NCI-H2081 (cell line): ENCODE data around the gene ULBP2.
"Not testable (repeated sequence)": the region's sequence is repeated elsewhere in the genome, so short reads cannot be mapped to it uniquely, and the experiment has no call there.

Experiments
- DNase-seq, 2 experiments: peaks; one replicate each; lab custom pipeline; 2025; lab: John Stamatoyannopoulos, UW

The ULBP2 gene

DNA sequence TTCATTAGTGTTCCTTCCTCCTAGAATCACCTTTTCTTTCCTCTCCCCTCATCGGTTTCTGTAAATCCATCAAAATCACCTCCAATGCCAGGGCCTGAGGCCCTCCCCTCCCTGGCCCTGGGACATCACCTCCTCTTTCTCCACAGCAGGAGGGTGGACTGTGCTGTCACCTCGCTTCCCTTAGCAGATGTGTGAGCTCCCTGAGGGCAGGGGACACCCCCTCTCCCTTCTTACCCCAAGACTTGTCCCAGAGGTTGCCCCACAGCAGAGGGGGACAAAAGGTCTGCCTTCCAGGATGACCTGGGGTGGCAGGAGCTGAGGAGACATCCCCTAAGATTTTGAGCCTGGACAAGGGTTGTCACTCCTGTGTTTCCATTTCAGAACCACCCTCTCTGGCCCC lies 27.8 kb downstream of the ULBP2 start:
- DNase-seq: no peak

DNA sequence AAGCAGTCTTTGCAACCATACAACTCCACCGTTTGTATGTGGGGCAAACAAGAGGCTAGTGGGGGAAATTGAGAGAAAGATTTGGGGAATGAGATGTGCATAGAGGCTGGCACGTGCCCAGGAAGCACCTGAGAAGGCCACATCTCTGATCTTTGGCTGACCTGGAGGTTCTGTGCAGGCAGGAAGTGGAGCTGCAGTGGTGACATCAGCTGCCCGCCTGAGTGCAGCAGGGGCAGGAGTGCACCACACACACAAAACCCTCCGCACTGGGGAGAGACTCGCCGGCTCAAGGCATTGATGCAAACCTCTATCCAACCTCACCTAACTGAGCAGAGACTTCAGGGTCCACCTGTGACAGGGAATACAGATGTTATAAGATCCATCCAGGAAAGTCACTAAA lies 32.6 kb downstream of the ULBP2 start:
- DNase-seq: not testable (repeated sequence)

DNA sequence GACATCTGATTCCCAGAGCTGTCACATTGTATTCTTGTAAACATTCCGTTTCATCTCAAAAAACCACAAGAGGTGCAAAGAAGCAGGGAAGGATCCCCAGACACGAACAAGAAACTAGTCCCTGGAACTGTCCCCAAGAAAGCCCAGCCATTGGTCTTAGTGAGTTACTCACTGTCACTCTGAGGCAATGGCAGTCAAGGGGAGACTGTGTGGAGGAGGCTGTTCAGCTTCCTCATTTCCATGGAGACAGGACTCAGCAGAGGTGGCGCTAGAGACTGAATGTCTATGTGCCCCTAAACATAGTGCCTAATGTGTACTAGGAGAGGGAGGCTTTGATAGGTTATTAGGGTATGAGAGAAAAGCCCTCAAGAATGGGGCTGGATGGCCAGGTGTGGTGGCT lies 33.0 kb downstream of the ULBP2 start:
- DNase-seq: no peak

DNA sequence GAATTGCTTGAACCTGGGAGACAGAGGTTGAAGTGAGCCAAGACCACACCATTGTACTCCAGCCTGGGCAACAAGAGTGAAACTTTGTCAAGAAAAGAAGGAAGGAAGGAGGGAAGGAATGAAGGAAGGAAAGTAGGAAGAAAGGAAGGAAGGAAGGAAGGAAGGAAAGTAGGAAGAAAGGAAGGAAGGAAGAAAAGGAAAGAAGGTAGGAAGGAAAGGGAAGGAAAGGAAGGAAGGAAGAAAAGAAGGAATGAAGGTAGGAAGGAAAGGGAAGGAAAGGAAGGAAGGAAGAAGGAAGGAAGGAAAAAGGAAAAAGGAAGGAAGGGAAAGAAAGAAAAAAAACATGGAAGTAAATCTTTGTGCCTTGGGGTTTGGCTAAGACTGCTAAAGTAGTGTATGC lies 33.6 kb downstream of the ULBP2 start:
- DNase-seq: no peak

DNA sequence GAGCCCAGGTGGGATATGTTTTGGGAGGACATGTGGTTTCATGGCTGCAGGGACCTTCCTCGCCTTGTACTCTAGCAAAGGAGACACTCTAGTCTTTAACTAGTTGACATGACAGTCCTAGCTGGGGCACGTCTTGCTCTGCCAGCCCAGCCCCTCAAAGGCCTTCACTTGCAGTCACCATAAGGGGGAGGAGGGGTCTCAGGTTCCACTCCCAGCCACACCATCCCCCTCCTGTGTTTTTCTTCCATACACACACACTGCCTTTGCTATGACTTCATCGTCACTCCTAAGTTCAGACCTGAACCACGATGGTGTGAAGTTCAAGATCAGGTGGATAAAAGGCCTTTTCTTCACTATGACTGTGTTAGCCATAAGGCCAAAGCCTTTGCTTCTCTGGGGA lies 35.4 kb downstream of the ULBP2 start:
- DNase-seq: no peak

DNA sequence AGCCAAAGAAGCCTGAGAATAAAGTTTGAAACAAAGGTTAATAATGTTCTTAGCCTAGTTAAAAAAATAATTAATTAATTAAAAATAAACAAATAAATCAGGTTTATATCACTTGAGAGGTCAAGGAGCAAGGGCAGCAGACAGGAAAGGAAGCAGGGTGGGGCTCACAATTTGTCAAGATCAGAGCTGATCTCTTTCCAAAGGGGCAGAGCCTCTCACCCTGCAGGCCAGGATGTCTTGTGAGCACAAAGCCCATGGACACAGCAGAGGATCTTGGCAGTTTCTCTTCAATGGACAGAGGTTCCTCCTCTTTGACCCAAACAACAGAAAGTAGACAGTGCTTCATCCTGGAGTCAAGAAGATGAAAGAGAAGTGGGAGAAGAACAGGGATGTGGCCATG lies 36.8 kb downstream of the ULBP2 start:
- DNase-seq: no peak

DNA sequence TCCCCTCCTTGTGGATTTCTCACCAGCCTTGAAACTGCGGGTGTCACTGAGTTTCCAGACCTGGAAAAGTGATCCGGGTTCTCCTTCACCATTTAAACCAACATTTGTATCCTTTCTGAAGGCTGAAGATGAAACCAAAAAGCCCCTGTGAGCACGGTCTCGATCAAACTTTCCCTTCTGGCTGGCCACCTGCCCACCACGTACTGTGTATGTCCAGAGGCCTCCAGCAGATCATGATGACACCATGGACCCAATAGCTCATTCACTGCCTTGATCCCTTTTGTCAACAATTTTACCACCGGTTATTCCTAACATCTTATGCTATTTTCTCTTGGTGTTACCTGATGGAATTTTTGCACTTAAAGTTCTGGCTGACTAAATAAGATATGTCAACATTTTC lies 37.5 kb downstream of the ULBP2 start:
- DNase-seq: no peak

DNA sequence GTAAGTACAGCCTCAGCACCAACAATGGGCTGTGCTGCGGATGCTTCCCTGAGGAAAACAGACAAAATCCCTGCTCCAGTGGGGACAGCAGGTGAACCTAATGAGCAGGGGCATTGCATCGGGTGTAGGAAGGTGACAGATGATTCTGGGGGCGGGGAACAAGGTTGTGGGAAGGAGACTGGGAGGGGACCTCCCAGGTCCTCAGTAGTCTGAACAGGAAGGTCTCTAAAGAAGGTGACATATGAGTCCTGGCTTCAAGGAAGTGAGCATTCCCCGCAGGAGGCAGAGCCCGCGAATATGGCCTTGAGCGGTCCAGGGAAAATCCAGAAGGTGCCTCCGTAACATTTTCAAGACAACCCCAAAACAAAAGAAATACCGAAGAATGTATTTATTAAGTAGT lies 41.3 kb downstream of the ULBP2 start:
- no peak for DNase-seq

DNA sequence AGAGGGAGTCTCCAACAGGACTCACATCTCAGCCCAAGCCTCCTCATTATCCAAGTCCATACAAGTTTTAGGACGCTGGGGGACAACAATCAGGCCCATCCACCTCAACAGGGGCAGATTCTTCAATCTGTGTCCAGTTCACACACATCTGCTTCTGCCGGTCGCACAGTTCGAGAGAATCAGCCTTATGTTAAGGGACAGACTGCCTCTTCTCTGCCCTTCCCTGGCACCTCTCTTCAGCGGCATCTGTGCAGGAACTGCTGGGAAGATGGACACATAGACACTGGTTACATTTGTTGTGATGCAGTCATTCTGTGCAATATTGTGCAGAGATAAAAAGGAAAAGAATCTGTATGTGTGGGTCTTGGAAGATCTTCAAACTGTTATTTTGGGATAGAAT lies 43.0 kb downstream of the ULBP2 start:
- no peak for DNase-seq

DNA sequence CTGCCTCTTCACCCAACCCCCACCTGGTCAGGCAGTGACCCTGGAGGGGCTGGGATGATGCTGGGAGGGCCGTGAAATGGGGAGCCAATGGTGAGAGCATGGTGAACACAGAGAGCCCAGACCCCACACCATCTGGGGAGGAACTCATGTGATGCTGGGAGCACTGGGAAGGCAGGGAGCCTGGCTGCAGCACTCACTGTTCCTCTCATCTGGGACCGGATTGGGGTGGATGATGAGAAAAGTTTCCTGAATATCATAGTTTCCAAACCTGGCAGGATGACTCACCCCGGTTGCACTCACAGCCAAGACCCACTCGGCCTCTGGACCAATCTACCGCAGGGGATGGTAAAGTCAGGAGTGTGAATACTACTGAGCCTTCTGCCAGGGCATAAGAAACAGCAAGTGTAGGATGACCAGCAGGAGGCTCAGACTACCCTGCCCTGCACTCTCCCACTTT lies 43.7 kb downstream of the ULBP2 start:
- DNase-seq: no peak

DNA sequence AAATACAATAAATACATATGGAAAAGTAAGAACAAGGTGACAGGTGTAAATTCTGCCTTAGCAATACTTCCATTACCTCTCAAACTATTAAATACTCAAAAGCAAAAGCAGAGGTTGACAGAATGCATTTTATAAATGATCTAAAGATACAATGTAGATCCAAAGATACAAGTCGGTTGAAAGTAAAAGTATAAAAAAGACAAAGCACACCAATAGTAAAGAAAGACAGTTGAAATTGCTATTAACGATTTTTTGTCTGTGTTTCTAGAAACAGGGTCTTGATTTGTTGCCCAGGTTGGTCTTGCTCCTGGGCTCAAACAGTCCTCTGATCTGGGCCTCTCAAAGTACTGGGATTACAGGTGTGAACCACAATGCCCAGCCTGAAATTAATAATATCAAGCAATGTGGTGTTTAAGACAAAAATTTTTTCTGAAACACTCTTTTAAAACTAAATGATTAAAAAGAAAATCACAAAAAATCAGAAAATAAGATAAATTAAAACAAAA lies 45.8 kb downstream of the ULBP2 start:
- no peak for DNase-seq

DNA sequence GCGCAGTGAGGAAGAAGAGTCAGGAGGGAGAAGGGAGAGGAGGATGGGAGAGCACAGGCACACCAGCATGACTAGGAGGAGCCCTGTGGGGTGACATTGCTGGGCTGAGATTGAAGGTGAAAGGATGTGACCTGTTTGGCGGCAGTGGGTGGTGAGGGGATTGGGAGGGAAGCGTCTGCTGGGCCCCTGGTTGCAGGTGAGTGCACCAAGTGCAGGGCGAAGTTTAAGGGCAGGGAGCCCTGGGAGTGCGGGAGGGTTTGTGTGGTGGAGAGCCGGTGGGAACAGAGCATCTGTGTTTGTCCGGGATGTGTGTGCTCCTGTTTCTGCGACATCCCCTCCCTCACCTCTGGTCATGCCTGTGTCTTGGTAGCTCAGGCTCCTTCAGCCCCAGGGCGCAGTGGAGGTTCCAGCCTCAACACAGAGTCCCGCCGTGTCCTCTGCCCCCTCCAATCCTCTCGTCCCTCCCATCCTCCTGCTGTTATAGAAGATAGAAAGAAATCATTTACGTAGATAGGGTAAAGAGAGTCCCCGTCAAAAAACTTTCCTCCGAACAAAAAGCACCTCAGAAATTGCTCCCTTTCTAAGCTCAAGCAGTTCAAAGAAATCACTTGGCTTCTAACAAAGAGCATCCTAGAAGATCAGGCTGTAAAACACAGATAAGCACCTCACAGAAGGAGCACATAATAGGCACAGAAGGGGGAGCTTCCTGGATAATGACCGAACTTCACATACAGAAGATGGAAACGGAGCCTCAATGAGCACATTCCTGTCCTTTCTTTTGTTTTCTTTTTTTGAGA lies 46.9 kb downstream of the ULBP2 start:
- DNase-seq: no peak

DNA sequence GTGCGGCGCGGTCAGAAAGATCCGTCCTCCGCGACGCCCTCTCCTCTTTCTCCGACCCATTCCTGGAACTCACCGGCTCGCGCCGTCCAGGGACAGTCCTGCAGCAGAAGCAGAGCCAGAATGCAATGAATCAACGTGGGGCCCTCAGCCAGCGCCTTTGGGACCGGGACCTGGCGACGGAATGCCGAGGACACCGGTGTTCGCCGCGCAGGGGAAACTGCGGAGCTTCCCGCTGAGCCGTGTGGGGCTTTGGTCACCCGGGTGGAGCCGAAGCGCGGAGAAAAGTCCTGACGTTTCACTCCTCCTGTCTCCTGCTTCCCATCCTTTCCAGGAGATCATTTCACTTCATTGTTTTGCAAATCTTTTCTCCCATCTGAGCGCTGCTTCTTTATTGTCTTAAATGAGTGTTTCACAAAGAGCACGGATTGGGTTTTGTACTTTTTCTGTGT lies 48.4 kb downstream of the ULBP2 start:
- DNase-seq: no peak

DNA sequence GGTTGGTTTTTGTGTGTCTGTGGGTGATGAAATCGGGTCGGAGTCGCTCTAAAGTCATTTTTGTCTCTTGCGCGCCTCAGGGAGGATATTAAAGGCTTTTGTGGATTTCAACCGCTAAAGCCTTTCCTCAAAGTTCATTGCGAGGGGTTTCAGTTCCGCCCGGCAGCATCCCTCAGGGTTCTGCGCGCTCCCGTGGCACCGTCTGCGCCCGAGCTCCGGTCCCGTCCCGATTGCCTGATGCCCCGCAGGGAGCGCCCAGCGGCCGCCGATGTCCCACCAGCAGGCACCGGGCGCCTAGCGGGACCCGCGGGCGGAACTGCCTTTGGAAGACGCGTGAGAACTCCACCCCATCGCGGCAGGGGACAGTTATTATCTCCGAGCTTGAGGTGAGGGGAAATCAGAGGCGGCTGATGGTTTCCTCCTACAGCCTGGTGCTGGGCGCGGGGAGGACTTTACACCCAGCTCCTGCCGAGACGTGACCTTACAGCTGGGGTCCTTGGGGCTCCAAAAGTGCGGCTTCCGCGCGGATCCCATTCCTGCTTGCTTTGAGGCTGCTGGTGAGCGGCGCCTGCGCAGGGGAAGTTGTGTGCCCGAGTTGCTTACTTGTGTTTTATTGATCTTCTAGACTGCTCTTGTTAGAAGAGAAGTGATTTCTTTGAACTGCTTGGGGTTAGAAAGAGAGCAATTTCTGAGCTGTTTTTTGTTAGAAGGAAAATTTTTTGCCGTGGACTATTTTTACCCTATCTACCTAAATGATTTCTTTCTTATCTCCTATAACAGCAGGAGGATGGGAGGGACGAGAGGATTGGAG lies 49.1 kb downstream of the ULBP2 start:
- peak in 1 of 2 experiments; percentile 23 for DNase-seq

DNA sequence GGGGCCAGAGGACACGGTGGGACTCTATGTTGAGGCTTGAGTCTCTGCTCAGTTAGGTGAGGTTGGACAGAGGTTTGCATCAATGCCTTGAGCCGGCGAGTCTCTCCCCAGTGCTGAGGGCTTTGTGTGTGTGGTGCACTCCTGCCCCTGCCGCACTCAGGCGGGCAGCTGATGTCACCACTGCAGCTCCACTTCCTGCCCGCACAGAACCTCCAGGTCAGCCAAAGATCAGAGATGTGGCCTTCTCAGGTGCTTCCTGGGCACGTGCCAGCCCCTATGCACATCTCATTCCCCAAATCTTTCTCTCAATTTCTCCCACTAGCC lies 49.6 kb downstream of the ULBP2 start:
- not testable (repeated sequence) for DNase-seq

DNA sequence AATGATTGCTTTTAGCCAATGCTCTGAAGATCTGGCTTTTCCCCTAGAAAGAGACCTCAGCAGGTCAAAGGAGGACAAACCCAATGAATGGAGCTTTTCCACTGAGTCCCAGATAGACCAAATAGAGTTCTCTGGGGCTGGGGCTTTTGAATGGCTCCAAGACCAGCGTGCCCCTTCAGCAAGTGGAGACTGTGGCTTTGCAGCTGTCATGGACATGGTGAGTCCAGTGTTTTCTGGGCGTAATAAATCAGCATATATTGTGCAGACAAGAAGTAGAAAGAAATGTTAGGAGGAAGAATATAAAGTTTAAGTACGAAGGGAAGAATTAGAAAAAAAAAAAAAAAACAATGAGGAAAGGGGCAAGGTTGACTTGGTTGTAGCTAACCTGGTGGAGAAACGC lies 50.0 kb downstream of the ULBP2 start:
- DNase-seq: no peak

DNA sequence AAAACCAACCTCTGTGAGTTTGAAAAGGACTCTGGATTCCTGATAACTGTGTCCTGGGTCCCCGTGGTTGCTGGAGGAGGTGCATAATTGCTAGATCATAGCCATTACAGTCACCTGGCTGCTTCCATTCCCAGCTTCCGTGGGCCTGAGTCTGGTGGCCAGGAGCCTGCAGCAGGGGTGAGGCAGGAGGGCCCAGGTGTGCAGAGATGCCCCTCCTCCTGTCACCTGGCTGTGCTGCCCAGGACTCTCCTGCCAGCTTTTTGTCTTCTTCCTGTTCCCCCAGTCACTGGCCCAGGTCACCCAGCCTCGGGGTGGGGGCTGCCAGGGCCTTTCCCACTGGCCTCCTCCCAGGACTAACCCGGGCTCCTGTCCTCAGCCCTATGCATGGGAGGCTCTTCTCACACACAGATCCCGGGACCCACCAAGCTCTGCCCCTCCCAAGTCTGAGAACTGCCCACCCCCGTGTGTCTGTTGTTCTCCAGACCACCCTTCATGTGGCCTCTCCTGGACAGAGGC lies 53.5 kb downstream of the ULBP2 start:
- no peak for DNase-seq

DNA sequence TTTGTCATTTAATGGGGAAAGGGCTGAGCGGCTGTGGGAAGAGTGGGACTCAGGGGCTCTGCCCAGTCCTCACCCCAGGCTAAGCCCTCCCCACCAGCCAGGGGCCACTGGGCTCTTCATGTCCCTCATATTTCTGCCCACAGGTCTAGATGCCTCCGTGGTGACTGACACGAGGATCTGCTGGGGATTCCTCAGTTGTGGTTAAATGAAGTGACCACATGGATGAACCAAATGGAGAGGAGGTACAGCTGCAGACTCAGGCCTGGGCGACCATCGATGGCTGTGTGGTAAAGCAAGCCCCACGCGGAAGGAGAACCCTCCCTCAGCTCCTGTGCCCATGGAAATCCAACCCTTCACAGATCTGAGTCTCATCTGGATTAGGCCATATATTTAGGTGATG lies 54.2 kb downstream of the ULBP2 start:
- no peak for DNase-seq
